Measurements from ENCODE around the gene CAPN13. TPM values are rescaled to one million over a fixed set of nuclear protein-coding genes. Genes with fewer than 3 reads are reported as not detected.

Gene CAPN13
- total RNA-seq, 2 experiments from 2014 or later: not detected

GRCh38 chr2:30721668-30722647 is 85.3 kb downstream of the CAPN13 start:
- H3K9me3 ChIP-seq (ENCODE audit: control insufficient read depth in 1 of 2, insufficient read depth in 1 of 2, low read length in 2 of 2): peaks cover 0 to 4% of the 10 kb centered on the region in 2 experiments
- no peak overlapping the region for H3K4me3 ChIP-seq (ENCODE audit: low read length)
- ChIA-PET CTCF (interaction anchor here (1.1 kb wide), 1 partner anchor 10 kb away, joined by 3 read pairs; no protein-coding TSS in a partner anchor), POLR2A (no interaction called here)
- no peak overlapping the region for H3K4me3 Mint-ChIP-seq
- TF ChIP-seq CTCF (IDR thresholded peaks at IDR 0.05): no peak
- peaks cover 38% of the 10 kb centered on the region for H3K27me3 Mint-ChIP-seq
- intact Hi-C loops (cut with DNase I, micrococcal nuclease): no loop called here
- no peaks in the 10 kb centered on the region for H3K36me3 Mint-ChIP-seq (ENCODE audit: low read depth)
- ATAC-seq (ENCODE audit: poor library complexity) (no peak), DNase-seq (no peak)
- H3K4me1 ChIP-seq (ENCODE audit: insufficient read depth, low read length): no peaks in the 10 kb centered on the region
- no peaks in the 10 kb centered on the region for H3K9me3 Mint-ChIP-seq
- peaks cover 8 to 22% of the 10 kb centered on the region in 2 experiments for H3K27me3 ChIP-seq (ENCODE audit: control insufficient read depth in 1 of 2, insufficient read depth in 2 of 2, low read length in 2 of 2)
- no peak overlapping the region for H3K27ac ChIP-seq (ENCODE audit: low read depth in 1 of 2, low read length in 2 of 2)
- H3K27ac Mint-ChIP-seq: no peak overlapping the region
- no peaks in the 10 kb centered on the region for H3K36me3 ChIP-seq (ENCODE audit: insufficient read depth, low read length)
- H3K4me1 Mint-ChIP-seq (ENCODE audit: low read depth): no peaks in the 10 kb centered on the region

GRCh38 chr2:30721241-30721640 is 86.0 kb downstream of the CAPN13 start:
- no peaks in the 10 kb centered on the region for H3K36me3 ChIP-seq (ENCODE audit: insufficient read depth, low read length)

GRCh38 chr2:30717081-30717650 is 90.1 kb downstream of the CAPN13 start:
- no peak overlapping the region for H3K4me3 ChIP-seq (ENCODE audit: low read length)
- ChIA-PET POLR2A (no interaction called here), CTCF (interaction anchor here (0.7 kb wide), 1 partner anchor 867 kb away, joined by 3 read pairs; no protein-coding TSS in a partner anchor)
- Mint-ChIP-seq H3K27ac (no peak overlapping the region), H3K4me3 (no peak overlapping the region), H3K4me1 (ENCODE audit: low read depth) (no peaks in the 10 kb centered on the region), H3K27me3 (peaks cover 2% of the 10 kb centered on the region), H3K9me3 (no peaks in the 10 kb centered on the region), H3K36me3 (ENCODE audit: low read depth) (no peaks in the 10 kb centered on the region)
- H3K9me3 ChIP-seq (ENCODE audit: control insufficient read depth in 1 of 2, insufficient read depth in 1 of 2, low read length in 2 of 2): peaks cover 0 to 4% of the 10 kb centered on the region in 2 experiments
- no peak overlapping the region for H3K27ac ChIP-seq (ENCODE audit: low read depth in 1 of 2, low read length in 2 of 2)
- intact Hi-C loops (cut with DNase I, micrococcal nuclease): no loop called here
- no peak for ATAC-seq (ENCODE audit: poor library complexity)
- TF ChIP-seq CTCF (IDR thresholded peaks at IDR 0.05): no peak
- no peak for DNase-seq
- peaks cover 0 to 6% of the 10 kb centered on the region in 2 experiments for H3K27me3 ChIP-seq (ENCODE audit: control insufficient read depth in 1 of 2, insufficient read depth in 2 of 2, low read length in 2 of 2)
- peaks cover 7% of the 10 kb centered on the region for H3K4me1 ChIP-seq (ENCODE audit: insufficient read depth, low read length)
- no peaks in the 10 kb centered on the region for H3K36me3 ChIP-seq (ENCODE audit: insufficient read depth, low read length)

More at GRCh38 chr2:30721241-30721640, 86.0 kb downstream of the CAPN13 start:
- CTCF ChIA-PET: no interaction called here
- no peak overlapping the region for H3K27ac ChIP-seq (ENCODE audit: low read depth in 1 of 2, low read length in 2 of 2)
- H3K9me3 ChIP-seq (ENCODE audit: control insufficient read depth in 1 of 2, insufficient read depth in 1 of 2, low read length in 2 of 2): peaks cover 0 to 4% of the 10 kb centered on the region in 2 experiments
- Mint-ChIP-seq H3K4me3 (no peak overlapping the region), H3K27me3 (peaks cover 38% of the 10 kb centered on the region), H3K4me1 (ENCODE audit: low read depth) (no peaks in the 10 kb centered on the region), H3K9me3 (no peaks in the 10 kb centered on the region), H3K36me3 (ENCODE audit: low read depth) (no peaks in the 10 kb centered on the region), H3K27ac (no peak overlapping the region)
- H3K27me3 ChIP-seq (ENCODE audit: control insufficient read depth in 1 of 2, insufficient read depth in 2 of 2, low read length in 2 of 2): peaks cover 7 to 22% of the 10 kb centered on the region in 2 experiments
- ATAC-seq (ENCODE audit: poor library complexity): no peak
- no peak for DNase-seq
- no peak overlapping the region for H3K4me3 ChIP-seq (ENCODE audit: low read length)
- intact Hi-C loops (cut with DNase I, micrococcal nuclease): no loop called here
- no peaks in the 10 kb centered on the region for H3K4me1 ChIP-seq (ENCODE audit: insufficient read depth, low read length)
- POLR2A ChIA-PET: no interaction called here
- TF ChIP-seq CTCF (IDR thresholded peaks at IDR 0.05): no peak

Measured in CD4-positive, alpha-beta T cell (primary cell).